ENCODE results near the gene GZF1. TPM values are rescaled to one million over a fixed set of nuclear protein-coding genes. Genes with fewer than 3 reads are reported as not detected.

GZF1 gene
- total and polyA plus RNA-seq, 9 donors: 8.5 to 31.4 (median 16.8) TPM

GRCh38 chr20:23369072-23369823 lies 7.3 kb downstream of the GZF1 start:
- no peak overlapping the region for H3K27ac ChIP-seq
- DNase-seq: peak in 1 of 5 donors; percentile 28
- TF ChIP-seq EP300 (IDR thresholded peaks at IDR 0.05) (no peak), POLR2A (IDR thresholded peaks at IDR 0.05) (no peak)
- intact Hi-C loops (cut with DNase I): loop anchor here in 1 of 4 donors (10.0 kb wide), 2 partner anchors 56 to 266 kb away; partner anchors contain the start of genes CST3 and NAPB
- H3K36me3 ChIP-seq: no peaks in the 10 kb centered on the region
- H3K9me3 ChIP-seq: no peaks in the 10 kb centered on the region
- H3K4me1 ChIP-seq (ENCODE audit: insufficient read depth): peaks cover 3% of the 10 kb centered on the region
- no peak overlapping the region for H3K4me3 ChIP-seq
- 91 to 95% (median 94%) methylated on average over 14 of the region's 14 CpGs for WGBS, 3 donors
- H3K27me3 ChIP-seq: no peaks in the 10 kb centered on the region

GRCh38 chr20:23370274-23370673 lies 8.3 kb downstream of the GZF1 start:
- Histone ChIP-seq H3K27me3 (no peaks in the 10 kb centered on the region), H3K9me3 (no peaks in the 10 kb centered on the region), H3K27ac (no peak overlapping the region), H3K4me1 (ENCODE audit: insufficient read depth) (peaks cover 3% of the 10 kb centered on the region), H3K4me3 (no peak overlapping the region), H3K36me3 (no peaks in the 10 kb centered on the region)
- TF ChIP-seq EP300 (IDR thresholded peaks at IDR 0.05): no peak
- no peak for TF ChIP-seq POLR2A (IDR thresholded peaks at IDR 0.05)
- no peak for TF ChIP-seq CTCF (IDR thresholded peaks at IDR 0.05)
- 84 to 89% (median 87%) methylated on average over 5 of the region's 5 CpGs for WGBS, 3 donors
- DNase-seq: no peak
- intact Hi-C loops (cut with DNase I): no loop called here

- DNase-seq: no peak
- Histone ChIP-seq H3K4me3 (no peak overlapping the region), H3K4me1 (ENCODE audit: insufficient read depth) (peaks cover 2% of the 10 kb centered on the region), H3K9me3 (no peaks in the 10 kb centered on the region), H3K27ac (no peak overlapping the region), H3K27me3 (no peaks in the 10 kb centered on the region), H3K36me3 (no peaks in the 10 kb centered on the region)
- 64 to 78% (median 76%) methylated on average over 3 of the region's 3 CpGs for WGBS, 3 donors
- no peak for TF ChIP-seq CTCF (IDR thresholded peaks at IDR 0.05)
- TF ChIP-seq EP300 (IDR thresholded peaks at IDR 0.05): no peak
- TF ChIP-seq POLR2A (IDR thresholded peaks at IDR 0.05): no peak
- intact Hi-C loops (cut with DNase I): no loop called here
Observed at GRCh38 chr20:23370873-23371272, 8.9 kb downstream of the GZF1 start.

- Histone ChIP-seq H3K27me3 (no peaks in the 10 kb centered on the region), H3K4me1 (ENCODE audit: insufficient read depth) (no peaks in the 10 kb centered on the region), H3K4me3 (no peak overlapping the region), H3K9me3 (no peaks in the 10 kb centered on the region), H3K36me3 (no peaks in the 10 kb centered on the region), H3K27ac (no peak overlapping the region)
- TF ChIP-seq CTCF (IDR thresholded peaks at IDR 0.05) (no peak), EP300 (IDR thresholded peaks at IDR 0.05) (no peak), POLR2A (IDR thresholded peaks at IDR 0.05) (no peak)
- intact Hi-C loops (cut with DNase I): no loop called here
- DNase-seq: no peak
- 45 to 59% (median 48%) methylated on average over 4 of the region's 4 CpGs for WGBS, 3 donors
Observed at GRCh38 chr20:23371496-23371895, 9.5 kb downstream of the GZF1 start.

GRCh38 chr20:23374441-23374840 lies 12.5 kb downstream of the GZF1 start:
- Histone ChIP-seq H3K4me1 (ENCODE audit: insufficient read depth) (no peaks in the 10 kb centered on the region), H3K27ac (no peak overlapping the region), H3K36me3 (no peaks in the 10 kb centered on the region), H3K9me3 (no peaks in the 10 kb centered on the region), H3K27me3 (no peaks in the 10 kb centered on the region), H3K4me3 (no peak overlapping the region)
- 90 to 91% (median 90%) methylated on average over 5 of the region's 5 CpGs for WGBS, 3 donors
- DNase-seq: no peak
- TF ChIP-seq POLR2A (IDR thresholded peaks at IDR 0.05): no peak
- no peak for TF ChIP-seq CTCF (IDR thresholded peaks at IDR 0.05)
- no peak for TF ChIP-seq EP300 (IDR thresholded peaks at IDR 0.05)
- intact Hi-C loops (cut with DNase I): no loop called here

All from ovary (tissue), 9 donors.